ENCODE data around the gene SCLY.

Gene SCLY

GRCh38 chr2:238140721-238141540 is 80.1 kb downstream of the SCLY start:
- DNase-seq (ENCODE audit: low read depth) = no peak

- no peak for DNase-seq (ENCODE audit: low read depth)
Measured at GRCh38 chr2:238141541-238142318, 80.9 kb downstream of the SCLY start.

- no peak for DNase-seq (ENCODE audit: low read depth)
Measured at GRCh38 chr2:238142382-238143205, 81.8 kb downstream of the SCLY start.

GRCh38 chr2:238143239-238143951 is 82.6 kb downstream of the SCLY start:
- no peak for DNase-seq (ENCODE audit: low read depth)

- no peak for DNase-seq (ENCODE audit: low read depth)
Measured at GRCh38 chr2:238144262-238144661, 83.5 kb downstream of the SCLY start.

- DNase-seq (ENCODE audit: low read depth) = no peak
Measured at GRCh38 chr2:238145046-238145445, 84.2 kb downstream of the SCLY start.

- no peak for DNase-seq (ENCODE audit: low read depth)
Measured at GRCh38 chr2:238145851-238146250, 85.0 kb downstream of the SCLY start.

GRCh38 chr2:238146884-238147544 is 86.2 kb downstream of the SCLY start:
- no peak for DNase-seq (ENCODE audit: low read depth)

GRCh38 chr2:238148981-238149380 is 88.2 kb downstream of the SCLY start:
- DNase-seq (ENCODE audit: low read depth) = no peak

Data from stimulated activated CD4-positive, alpha-beta T cell treated with anti-CD3 and anti-CD28 coated beads, Interleukin-2, amount 100 ng/mL, for 4 hours (primary cell).